Left colon (tissue), 2 donors: Measurements from ENCODE around the gene KLHL25. TPM values are rescaled to one million over a fixed set of nuclear protein-coding genes. Genes with fewer than 3 reads are reported as not detected.

Source experiments
- ATAC-seq: fragments of 200-7000 bp; cut with Tn5 transposase; one replicate; pipeline ENCODE4 v1.9.1; 2020; ENCODE audit warnings: mild to moderate bottlenecking, moderate library complexity
- DNase-seq, 2 donors: peaks; one replicate each; pipeline ENCODE4 v3.0.0-alpha.2; 2020
- intact Hi-C, 2 donors: fragments of 100-400 bp; cut with DNase I in 1 of 2; cut with micrococcal nuclease in 1 of 2; formaldehyde crosslinking; loops; one replicate each; pipeline versions ENCODE4 v1.11.2 to v1.14.0; 2022; cut with DNase I, micrococcal nuclease
- total RNA-seq, 2 donors: library from RNA; stranded (reverse); fragmentation: NEBNext Ultra II Directional; extraction: Animal tissue kit (Norgen Biotek cat#: 25700); gene quantifications; one replicate each; pipeline ENCODE4 v1.2.1, GENCODE V29; 2021
- donor health status: DM: no; HTN: no; CAD: no.
- donor health status: DM: yes; HTN: yes; CAD: no.

The KLHL25 gene
- total RNA-seq, 2 donors from 2014 or later, result 6.0 to 6.8 TPM

- intact Hi-C loops, result loop anchor here in 1 of 2 donors (10.0 kb wide), 1 partner anchor 94 kb away; no protein-coding TSS in a partner anchor
- ATAC-seq (no peak), DNase-seq (no peak)
Measured at GRCh38 chr15:85741021-85741421, 53.7 kb downstream of the KLHL25 start.

DNA sequence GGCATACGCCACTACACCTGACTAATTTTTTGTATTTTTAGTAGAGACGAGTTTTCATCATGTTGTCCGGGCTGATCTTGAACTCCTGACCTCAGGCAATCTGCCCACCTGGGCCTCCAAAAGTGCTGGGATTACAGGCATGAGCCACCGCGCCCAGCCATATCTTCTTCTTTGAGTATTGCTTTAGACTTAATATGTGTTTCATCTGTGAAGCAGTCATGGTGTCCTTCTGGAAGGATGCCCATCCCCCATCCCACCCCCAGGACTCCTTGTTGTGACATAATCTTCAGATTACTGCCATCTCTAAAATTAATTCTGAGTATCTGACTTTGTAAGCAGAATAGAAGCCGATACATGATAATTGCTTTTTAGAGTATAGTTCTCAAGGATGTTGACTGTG, 57.7 kb downstream of the KLHL25 start:
- no peak for DNase-seq
- intact Hi-C loops, result loop anchor here in 1 of 2 donors (10.0 kb wide), 1 partner anchor 1082 kb away; the partner anchor contains the start of genes NMB and WDR73
- no peak for ATAC-seq

GRCh38 chr15:85733416-85733815, 61.3 kb downstream of the KLHL25 start:
- DNase-seq (no peak), ATAC-seq (no peak)
- intact Hi-C loops, result loop anchor here (5.0 to 10.0 kb wide), 2 partner anchors 99 to 1079 kb away; partner anchors contain the start of genes NMB (in 1 of the 2) and WDR73 (in 1 of the 2)

- no peak for DNase-seq
- intact Hi-C loops, result loop anchor here (5.0 to 10.0 kb wide), 2 partner anchors 102 to 1075 kb away; partner anchors contain the start of genes NMB (in 1 of the 2) and WDR73 (in 1 of the 2)
- ATAC-seq, result peak; percentile 77
Measured at GRCh38 chr15:85730001-85730820, 64.5 kb downstream of the KLHL25 start.

DNA sequence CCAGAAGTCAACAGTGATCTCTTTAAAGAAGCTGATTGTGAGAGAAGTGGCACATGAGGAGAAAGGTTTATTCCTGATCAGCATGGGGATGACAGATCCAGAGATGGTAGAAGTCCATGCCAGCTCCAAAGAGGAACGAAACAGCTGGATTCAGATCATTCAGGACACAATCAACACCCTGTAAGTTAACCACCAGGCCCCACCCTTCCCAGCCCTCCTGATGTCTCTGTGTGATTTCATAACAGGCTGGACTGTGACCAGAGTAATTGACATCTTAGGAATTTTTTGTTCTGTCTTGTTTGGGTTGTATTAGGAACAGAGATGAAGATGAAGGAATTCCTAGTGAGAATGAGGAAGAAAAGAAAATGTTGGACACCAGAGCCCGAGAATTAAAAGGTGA, 67.7 kb downstream of the KLHL25 start:
- intact Hi-C loops, result loop anchor here in 1 of 2 donors (10.0 kb wide), 1 partner anchor 242 kb away; no protein-coding TSS in a partner anchor
- peak; percentile 49 for ATAC-seq
- DNase-seq, result peak in 1 of 2 donors; percentile 33

GRCh38 chr15:85726454-85726853, 68.3 kb downstream of the KLHL25 start:
- intact Hi-C loops, result loop anchor here in 1 of 2 donors (10.0 kb wide), 1 partner anchor 242 kb away; no protein-coding TSS in a partner anchor
- ATAC-seq, result no peak
- DNase-seq, result no peak

DNA sequence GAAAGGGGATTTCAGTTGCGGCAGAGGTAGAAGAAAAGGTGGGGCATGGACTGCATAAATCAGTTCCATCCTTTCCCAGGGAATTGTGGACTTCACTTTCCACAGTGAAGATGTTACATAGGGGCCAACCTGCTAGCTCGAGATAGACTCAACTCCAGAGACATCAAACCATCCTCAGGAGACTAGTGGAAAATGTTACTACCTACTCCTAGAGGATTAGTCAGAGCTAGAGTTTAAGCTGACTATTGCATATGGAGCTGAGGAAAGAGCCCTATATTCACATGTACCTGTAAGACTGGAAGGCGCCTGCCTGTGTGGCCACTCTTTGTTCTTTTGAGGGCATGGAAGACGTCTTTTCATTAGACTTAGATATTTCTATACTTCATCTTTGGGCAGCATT, 69.2 kb downstream of the KLHL25 start:
- ATAC-seq, result no peak
- no peak for DNase-seq
- intact Hi-C loops, result loop anchor here in 1 of 2 donors (10.0 kb wide), 1 partner anchor 241 kb away; no protein-coding TSS in a partner anchor

DNA sequence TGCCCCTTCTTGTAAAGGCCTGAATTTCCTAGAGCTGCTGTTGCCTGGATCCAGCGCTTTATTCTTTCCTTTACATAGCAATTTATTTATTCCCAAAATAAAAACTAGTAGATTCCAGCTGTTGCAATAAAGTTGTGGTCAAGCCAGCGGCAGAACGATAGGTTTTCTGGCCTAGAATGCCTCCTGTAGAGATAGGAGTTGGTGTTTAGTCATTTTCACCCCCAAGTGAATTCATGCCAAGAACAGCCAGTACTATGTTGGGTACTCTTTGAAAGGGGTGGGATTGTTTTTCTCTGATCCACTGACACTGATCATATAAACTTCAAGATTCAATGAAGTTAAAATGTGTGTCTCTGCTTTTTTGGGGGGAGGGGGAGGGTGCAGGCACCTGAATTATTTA, 69.7 kb downstream of the KLHL25 start:
- intact Hi-C loops, result loop anchor here in 1 of 2 donors (10.0 kb wide), 1 partner anchor 240 kb away; no protein-coding TSS in a partner anchor
- DNase-seq (no peak), ATAC-seq (no peak)

GRCh38 chr15:85723960-85724945, 70.5 kb downstream of the KLHL25 start:
- DNase-seq, result no peak
- ATAC-seq, result peak; percentile 86

GRCh38 chr15:85722374-85723152, 72.2 kb downstream of the KLHL25 start:
- DNase-seq, result no peak
- ATAC-seq, result no peak
- intact Hi-C loops, result loop anchor here in 1 of 2 donors (10.0 kb wide), 1 partner anchor 238 kb away; no protein-coding TSS in a partner anchor

More at GRCh38 chr15:85723960-85724945, 70.5 kb downstream of the KLHL25 start:
- intact Hi-C loops, result loop anchor here in 1 of 2 donors (10.0 kb wide), 1 partner anchor 239 kb away; no protein-coding TSS in a partner anchor

DNA sequence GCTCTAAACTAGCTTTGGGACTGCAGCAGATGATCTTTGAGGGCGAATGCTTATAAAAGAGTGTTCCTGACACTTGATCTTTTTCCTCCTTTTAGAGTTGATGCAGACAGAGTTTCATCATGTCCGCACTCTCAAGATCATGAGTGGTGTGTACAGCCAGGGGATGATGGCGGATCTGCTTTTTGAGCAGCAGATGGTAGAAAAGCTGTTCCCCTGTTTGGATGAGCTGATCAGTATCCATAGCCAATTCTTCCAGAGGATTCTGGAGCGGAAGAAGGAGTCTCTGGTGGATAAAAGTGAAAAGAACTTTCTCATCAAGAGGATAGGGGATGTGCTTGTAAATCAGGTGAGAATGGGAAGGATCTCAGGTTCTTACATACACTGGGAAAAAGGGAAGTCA, 75.7 kb downstream of the KLHL25 start:
- DNase-seq (no peak), ATAC-seq (no peak)
- intact Hi-C loops, result no loop called here

DNA sequence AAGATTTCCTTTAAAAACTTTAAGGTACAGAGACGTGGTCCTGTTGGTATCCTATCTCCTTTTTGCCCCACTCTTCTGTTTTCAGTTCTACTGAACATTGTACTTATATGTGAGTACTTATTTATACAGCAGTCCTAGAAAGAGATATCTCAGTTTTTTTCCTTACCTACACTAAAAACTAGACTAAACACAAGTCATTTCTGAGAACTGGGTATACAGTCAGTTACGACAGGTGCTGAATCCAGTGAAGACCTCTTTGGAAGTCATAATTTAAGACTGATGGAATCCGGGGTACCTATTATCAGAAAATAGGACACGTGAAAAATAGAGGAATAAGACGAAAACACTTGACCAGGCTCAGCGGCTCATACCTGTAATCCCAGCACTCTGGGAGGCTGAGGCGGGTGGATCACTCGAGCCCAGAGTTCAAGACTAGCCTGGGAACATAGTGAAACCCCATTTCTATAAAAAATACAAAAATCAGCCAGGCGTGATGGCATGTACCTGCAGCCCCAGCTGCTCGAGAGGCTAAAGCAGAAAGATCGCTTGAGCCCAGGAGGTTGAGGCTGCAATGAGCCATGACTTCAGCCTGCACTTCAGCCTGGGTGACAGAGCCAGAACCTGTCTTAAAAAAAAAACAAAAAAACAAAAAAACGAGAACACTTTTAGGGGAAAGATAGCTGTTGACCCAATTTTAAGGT, 76.3 kb downstream of the KLHL25 start:
- no peak for DNase-seq
- intact Hi-C loops, result no loop called here
- ATAC-seq, result no peak

DNA sequence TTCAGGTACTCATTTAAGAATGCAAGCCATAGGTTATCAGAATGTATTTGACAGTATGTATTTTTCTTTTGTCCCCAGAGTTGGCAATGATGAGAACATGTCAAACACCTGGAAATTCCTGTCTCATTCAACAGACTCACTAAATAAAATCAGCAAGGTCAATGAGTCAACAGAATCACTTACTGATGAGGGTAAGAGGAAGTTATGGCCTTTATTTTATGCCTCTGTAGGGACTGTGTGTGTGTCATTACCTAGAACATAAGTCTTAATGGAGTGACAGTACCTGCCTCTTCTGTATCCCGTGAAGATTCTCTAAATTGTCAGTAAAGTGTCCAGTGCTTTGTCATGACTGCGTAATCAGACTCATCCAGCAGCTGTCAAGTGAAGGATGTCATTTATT, 77.5 kb downstream of the KLHL25 start:
- no peak for ATAC-seq

DNA sequence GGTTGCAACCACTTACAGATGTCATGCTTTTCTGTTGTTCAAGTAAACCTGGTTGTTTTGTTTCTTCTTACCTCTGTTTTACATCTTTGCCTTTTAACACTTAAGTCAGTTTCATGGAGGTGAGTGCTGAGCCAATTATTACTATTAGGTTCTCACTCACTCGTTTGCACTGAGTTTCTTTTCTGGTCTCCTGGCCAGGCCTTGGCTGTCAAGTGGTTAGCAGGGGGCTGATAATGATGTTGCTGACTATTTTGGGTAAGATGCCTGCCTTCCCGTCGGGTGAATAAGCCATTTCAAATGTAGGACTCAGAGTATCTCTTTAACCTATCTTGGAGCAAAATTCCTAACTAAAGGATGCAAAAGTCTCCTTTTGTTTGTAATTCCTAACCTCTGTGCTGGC, 78.5 kb downstream of the KLHL25 start:
- ATAC-seq (no peak), DNase-seq (no peak)
- intact Hi-C loops, result no loop called here

More for the DNA sequence above, 77.5 kb downstream of the KLHL25 start:
- DNase-seq, result no peak
- intact Hi-C loops, result no loop called here

DNA sequence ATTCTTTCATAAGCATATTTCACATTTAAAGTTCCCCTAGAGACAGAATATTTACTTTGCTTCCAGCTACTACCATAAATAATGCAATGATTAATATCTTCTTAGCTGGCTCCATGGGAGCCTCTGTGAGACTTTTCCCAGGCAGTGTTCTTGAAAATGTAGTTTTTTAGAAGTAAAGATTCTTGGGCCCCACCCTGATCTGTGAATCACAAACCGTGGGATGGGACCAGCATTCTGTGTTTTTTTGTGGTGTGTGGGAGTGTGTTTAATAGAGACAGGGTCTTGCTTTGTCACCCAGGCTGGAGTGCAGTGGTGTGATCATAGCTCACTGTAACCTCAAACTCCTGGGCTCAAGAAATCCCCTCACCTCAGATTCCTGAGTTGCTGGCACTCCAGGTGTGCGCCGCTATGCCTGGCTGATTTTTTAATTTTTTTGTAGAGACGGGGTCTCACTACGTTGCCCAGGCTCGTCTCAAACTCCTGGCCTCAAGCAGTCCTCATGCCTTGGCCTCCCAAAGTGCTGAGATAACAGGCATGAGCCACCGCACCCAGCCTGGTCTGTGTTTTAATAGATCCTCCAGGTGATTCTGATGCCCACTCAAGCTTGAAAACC, 83.0 kb downstream of the KLHL25 start:
- DNase-seq, result no peak
- ATAC-seq, result no peak
- intact Hi-C loops, result no loop called here

DNA sequence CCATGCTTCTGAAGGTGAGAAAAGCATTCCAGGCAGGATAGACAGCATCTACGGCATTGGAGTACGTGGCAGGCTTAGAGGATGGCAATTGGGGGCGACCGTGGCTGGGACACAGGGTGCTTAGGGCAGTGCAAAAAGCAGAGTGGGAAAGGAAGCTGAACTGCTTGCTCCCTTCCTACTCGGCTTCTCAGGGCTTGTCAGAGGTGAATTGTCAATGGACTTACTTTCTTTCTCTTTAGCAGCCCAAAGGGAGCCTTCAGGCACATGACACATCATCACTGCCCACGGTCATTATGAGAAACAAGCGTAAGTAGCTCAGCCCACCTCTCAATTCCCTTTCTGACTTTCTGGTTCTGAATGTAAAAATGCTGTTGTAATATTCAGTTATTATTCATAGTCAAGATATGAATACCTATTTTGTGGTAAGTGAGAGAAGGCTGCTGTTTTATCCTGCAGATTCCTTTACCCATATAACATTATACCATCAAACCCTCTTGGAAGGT, 84.3 kb downstream of the KLHL25 start:
- intact Hi-C loops, result no loop called here
- ATAC-seq (no peak), DNase-seq (no peak)
